Hepatocyte (in vitro differentiated cells): ENCODE measurements around the gene PSMG2.

ENCODE experiments used
- CTCF ChIP-seq: fragments of 200-600 bp; sonication (generic); IDR thresholded peaks from 2 replicates; pipeline ENCODE4 v1.5.1; 2016; ENCODE audit warnings: antibody characterized with exemption, mild to moderate bottlenecking; ENCODE audit not compliant: poor library complexity
- EZH2 ChIP-seq: fragments of 200-600 bp; sonication (generic); IDR thresholded peaks from 2 replicates; pipeline ENCODE4 v1.6.1; 2016; ENCODE audit warnings: antibody characterized with exemption, mild to moderate bottlenecking, borderline replicate concordance
- EZH2phosphoT487 ChIP-seq: fragments of 200-600 bp; sonication (generic); IDR thresholded peaks from one replicate; pipeline ENCODE4 v1.6.1; 2018; ENCODE audit warnings: antibody characterized with exemption, mild to moderate bottlenecking, low read depth, moderate library complexity; ENCODE audit not compliant: unreplicated experiment, severe bottlenecking

DNA sequence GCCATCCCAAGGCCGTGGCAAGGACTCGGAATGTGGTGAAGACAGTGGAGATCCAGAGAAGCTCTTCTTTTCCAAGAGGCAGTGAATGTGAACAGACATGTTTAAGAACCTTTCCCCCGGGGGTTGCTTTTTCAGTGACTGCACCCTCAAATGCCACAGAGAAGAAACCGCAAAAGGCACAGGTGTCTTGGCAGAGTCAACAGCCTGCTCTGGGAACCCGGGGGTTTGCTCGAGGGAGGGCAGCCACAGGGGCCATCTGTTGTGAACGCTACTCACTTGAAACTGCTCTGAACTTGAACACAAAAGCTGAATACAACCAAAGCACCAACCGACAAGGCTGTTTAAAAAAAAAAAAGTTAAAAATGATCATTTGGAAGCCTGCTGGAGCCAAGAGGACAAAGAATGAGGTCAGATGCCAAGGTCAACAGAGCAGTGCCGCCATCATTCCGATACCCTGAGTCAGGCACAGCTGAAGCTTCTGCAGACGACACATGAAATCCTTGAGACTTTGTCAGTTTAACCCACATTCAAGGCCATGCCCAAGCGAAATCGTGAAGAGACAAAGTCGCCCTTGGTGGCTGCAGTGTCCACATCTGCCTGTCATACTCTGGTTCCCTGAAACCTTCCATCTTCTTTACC is 47.4 kb downstream of the PSMG2 start:
- TF ChIP-seq CTCF (no peak), EZH2 (no peak), EZH2phosphoT487 (no peak)
